A549 (cell line): ENCODE results near the gene LIN9. TPM values are rescaled to one million over a fixed set of nuclear protein-coding genes. Genes with fewer than 3 reads are reported as not detected.

Experiments used
- ATAC-seq, 2 experiments: fragments of 200-7000 bp in 1 of 2; fragments of >200 bp in 1 of 2; cut with Nextera tagmentation in 1 of 2; cut with Tn5 transposase in 1 of 2; 3 replicates each; pipeline versions ENCODE4 v1.8.0 to v1.9.1; 2018 to 2020; ENCODE audit warnings: mild to moderate bottlenecking in 1 of 2, moderate library complexity in 1 of 2
- CTCF ChIA-PET: fragments of 300-600 bp; sonication (Branson Sonifier 250); formaldehyde crosslinking; extraction: SDS; loops from one replicate; lab custom pipeline; 2021; ENCODE audit warnings: antibody characterized with exemption, inconsistent platforms; lab: Yijun Ruan, JAX
- POLR2A ChIA-PET: fragments of 350-600 bp; formaldehyde crosslinking; extraction: SDS; loops from one replicate; lab custom pipeline; 2021; ENCODE audit warnings: antibody characterized with exemption, inconsistent platforms; lab: Yijun Ruan, JAX
- DNase-seq, 2 experiments: peaks; one replicate each; pipeline versions ENCODE4 v3.0.0 to v3.0.0-alpha.2; 2011 to 2016; ENCODE audit warnings: low read depth in 1 of 2, low spot score in 1 of 2
- FAIRE-seq: peaks from 2 replicates; lab custom pipeline; 2011; peaks lifted over from hg19 to GRCh38; lab: Jason Lieb, UNC
- H3K27ac ChIP-seq, 2 experiments: fragments of >200 bp; sonication (Bioruptor Twin); formaldehyde crosslinking; 3 replicates each; pipeline ENCODE4 v1.5.1; 2016 to 2017
- H3K4me1 ChIP-seq: fragments of >200 bp; sonication (Bioruptor Twin); formaldehyde crosslinking; 3 replicates; pipeline ENCODE4 v1.6.1; 2016
- H3K4me2 ChIP-seq: fragments of >200 bp; sonication (Bioruptor Twin); formaldehyde crosslinking; 3 replicates; pipeline ENCODE4 v1.6.1; 2016
- H3K4me3 ChIP-seq: fragments of >200 bp; sonication (Bioruptor Twin); formaldehyde crosslinking; 3 replicates; pipeline ENCODE4 v1.5.1; 2016
- H3K9me3 ChIP-seq: fragments of >200 bp; sonication (Bioruptor Twin); formaldehyde crosslinking; 3 replicates; pipeline ENCODE4 v1.6.1; 2016
- ATOH8 ChIP-seq: fragments of 250-450 bp; sonication (Bioruptor Pico); IDR thresholded peaks from 2 replicates; pipeline ENCODE4 v1.5.0; 2020; ENCODE audit warnings: low read depth, mild to moderate bottlenecking, moderate library complexity
- BCL3 ChIP-seq: fragments of >200 bp; sonication (Bioruptor Twin); formaldehyde crosslinking; IDR thresholded peaks from 3 replicates; pipeline ENCODE4 v1.6.1; 2016
- BHLHE40 ChIP-seq: IDR thresholded peaks from 2 replicates; pipeline ENCODE4 v1.6.1; 2012; ENCODE audit warnings: low read depth, low read length, inconsistent platforms
- EHMT2 ChIP-seq: fragments of 200-600 bp; sonication (generic); IDR thresholded peaks from 2 replicates; pipeline ENCODE4 v1.6.1; 2016; ENCODE audit warnings: antibody characterized with exemption, low read depth, mild to moderate bottlenecking, moderate library complexity
- FOSB ChIP-seq: fragments of 250-450 bp; sonication (Bioruptor Pico); IDR thresholded peaks from 2 replicates; pipeline ENCODE4 v1.5.0; 2020; ENCODE audit warnings: mild to moderate bottlenecking, moderate library complexity
- FOSL2 ChIP-seq, 2 experiments: fragments of 450-650 bp in 1 of 2; fragments of >200 bp in 1 of 2; sonication (Bioruptor Twin) in 1 of 2; formaldehyde crosslinking; IDR thresholded peaks; 2 replicates each; pipeline versions ENCODE4 v1.5.0 to v1.6.1; 2016 to 2020; ENCODE audit warnings: mild to moderate bottlenecking in 1 of 2, moderate library complexity in 1 of 2
- HDAC2 ChIP-seq: fragments of 200-600 bp; sonication (generic); IDR thresholded peaks from 2 replicates; pipeline ENCODE4 v1.6.1; 2016
- HEYL ChIP-seq: fragments of 250-450 bp; sonication (Bioruptor Pico); IDR thresholded peaks from 2 replicates; pipeline ENCODE4 v1.8.0; 2021; ENCODE audit warnings: mild to moderate bottlenecking, moderate library complexity
- HMGXB4 ChIP-seq: fragments of 250-450 bp; sonication (Bioruptor Pico); IDR thresholded peaks from 2 replicates; pipeline ENCODE4 v1.5.0; 2021; ENCODE audit warnings: mild to moderate bottlenecking, moderate library complexity, borderline replicate concordance
- HOXA7 ChIP-seq: fragments of 250-450 bp; sonication (Bioruptor Pico); IDR thresholded peaks from 2 replicates; pipeline ENCODE4 v1.5.0; 2020; ENCODE audit warnings: mild to moderate bottlenecking, moderate library complexity
- HOXB13 ChIP-seq: fragments of 250-450 bp; sonication (Bioruptor Pico); IDR thresholded peaks from 2 replicates; pipeline ENCODE4 v1.5.0; 2020; ENCODE audit warnings: low read depth, mild to moderate bottlenecking, moderate library complexity
- HOXB5 ChIP-seq: fragments of 250-450 bp; sonication (Bioruptor Pico); IDR thresholded peaks from 2 replicates; pipeline ENCODE4 v1.5.0; 2020; ENCODE audit warnings: mild to moderate bottlenecking, moderate library complexity
- KDM5A ChIP-seq: fragments of 200-600 bp; sonication (generic); IDR thresholded peaks from 2 replicates; pipeline ENCODE4 v1.6.1; 2016; ENCODE audit warnings: antibody characterized with exemption, mild to moderate bottlenecking
- MAFK ChIP-seq: fragments of 450-650 bp; IDR thresholded peaks from 2 replicates; pipeline ENCODE4 v1.6.1; 2014; ENCODE audit not compliant: partially characterized antibody
- MAX ChIP-seq: IDR thresholded peaks from 2 replicates; pipeline ENCODE4 v1.6.1; 2012
- NPAS2 ChIP-seq: fragments of 250-450 bp; sonication (Bioruptor Pico); IDR thresholded peaks from 2 replicates; pipeline ENCODE4 v1.8.0; 2022; ENCODE audit warnings: mild to moderate bottlenecking, moderate library complexity, borderline replicate concordance
- PBX3 ChIP-seq: IDR thresholded peaks from 2 replicates; pipeline ENCODE4 v1.6.1; 2012
- PHF8 ChIP-seq: fragments of 200-600 bp; sonication (generic); IDR thresholded peaks from 2 replicates; pipeline ENCODE4 v1.6.1; 2016; ENCODE audit warnings: low read depth, mild to moderate bottlenecking, antibody characterized with exemption, moderate library complexity, borderline replicate concordance
- POLR2AphosphoS2 ChIP-seq: conservative IDR thresholded peaks from 2 replicates; pipeline ENCODE4 v1.6.1; 2012; ENCODE audit warnings: low read length, improper control_type of control experiment, inconsistent platforms
- RNF2 ChIP-seq: fragments of 200-600 bp; sonication (generic); IDR thresholded peaks from 2 replicates; pipeline ENCODE4 v1.6.1; 2016; ENCODE audit warnings: low read depth, mild to moderate bottlenecking, antibody characterized with exemption, moderate library complexity, borderline replicate concordance
- SMC3 ChIP-seq: fragments of >200 bp; sonication (Bioruptor Twin); formaldehyde crosslinking; IDR thresholded peaks from 3 replicates; pipeline ENCODE4 v1.6.1; 2018; ENCODE audit warnings: inconsistent platforms
- TP53 ChIP-seq: fragments of 250-450 bp; sonication (Bioruptor Pico); IDR thresholded peaks from 2 replicates; pipeline ENCODE4 v1.5.0; 2021; ENCODE audit warnings: mild to moderate bottlenecking, moderate library complexity
- ZFP36 ChIP-seq: fragments of 450-650 bp; IDR thresholded peaks from 2 replicates; pipeline ENCODE4 v1.6.1; 2014; ENCODE audit warnings: borderline replicate concordance; ENCODE audit not compliant: partially characterized antibody
- ZNF302 ChIP-seq: fragments of 250-450 bp; sonication (Bioruptor Pico); IDR thresholded peaks from 2 replicates; pipeline ENCODE4 v1.9.0; 2021; ENCODE audit warnings: inconsistent platforms, mild to moderate bottlenecking, moderate library complexity
- WGBS: methylation state at CpG from one replicate; pipeline ENCODE4 v1.1.6; 2017; ENCODE audit errors: missing lambda C conversion rate; 5-methylcytosine and 5-hydroxymethylcytosine counted together
- polyA plus RNA-seq, 4 experiments: library from polyadenylated mRNA; depleted of rRNA in 3 of 4; stranded (reverse); fragments of >200 nt; fragmentation: RNase III in 1 of 4; extraction: RNeasy Plus Mini Kit Qiagen cat#74134 plus additional on column Dnase treatment in 1 of 4; gene quantifications; 2 replicates in 3 of 4; 3 replicates in 1 of 4; pipeline ENCODE4 v1.2.3, GENCODE V29; 2011 to 2017

Gene LIN9
- polyA plus RNA-seq, 2 of the 4 experiments (the other 2 are of a cell fraction) = 8.3 to 14.7 TPM

DNA sequence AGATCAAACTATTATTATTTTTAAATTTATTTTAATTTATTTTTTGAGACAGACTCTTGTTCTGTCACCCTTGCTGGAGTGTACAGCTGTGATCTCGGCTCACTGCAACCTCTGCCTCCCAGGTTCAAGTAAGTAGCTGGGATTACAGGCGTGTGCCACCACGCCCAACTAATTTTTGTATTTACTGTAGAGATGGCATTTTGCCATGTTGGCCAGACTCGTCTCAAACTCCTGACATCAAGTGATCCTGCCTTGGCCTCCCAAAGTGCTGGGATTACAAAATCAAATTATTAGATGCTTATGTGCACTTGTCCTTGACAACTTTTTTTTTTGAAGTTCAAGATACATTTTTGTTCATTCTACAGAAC lies 15.4 kb downstream of the LIN9 start:
- Histone ChIP-seq H3K27ac (no peak overlapping the region), H3K4me1 (peaks cover 8% of the 10 kb centered on the region; the same call in 2 of the 3 replicates), H3K9me3 (no peaks in the 10 kb centered on the region), H3K4me3 (no peak overlapping the region), H3K4me2 (no peak overlapping the region)
- WGBS = 44% methylated on average over 4 of the region's 4 CpGs
- ChIA-PET CTCF (no interaction called here), POLR2A (no interaction called here)
- DNase-seq = no peak
- no peak for ATAC-seq
- no peak for TF ChIP-seq NPAS2 (CRISPR knock-in tag)
- TF ChIP-seq RNF2 = no peak
- TF ChIP-seq HOXA7 (CRISPR knock-in tag) = no peak
- no peak for TF ChIP-seq TP53 (CRISPR knock-in tag)
- TF ChIP-seq FOSB (CRISPR knock-in tag) = no peak
- TF ChIP-seq BCL3 = no peak
- TF ChIP-seq ATOH8 (CRISPR knock-in tag) = no peak
- TF ChIP-seq MAFK = no peak
- no peak for TF ChIP-seq FOSL2 (IDR thresholded peaks at IDR 0.05)
- TF ChIP-seq FOSL2 (CRISPR knock-in tag; IDR thresholded peaks at IDR 0.05) = no peak
- TF ChIP-seq EHMT2 = no peak
- no peak for TF ChIP-seq HDAC2
- TF ChIP-seq PBX3 = no peak
- no peak for TF ChIP-seq HMGXB4 (CRISPR knock-in tag)
- no peak for TF ChIP-seq MAX
- TF ChIP-seq PHF8 = no peak
- no peak for TF ChIP-seq HOXB13 (CRISPR knock-in tag)
- no peak for TF ChIP-seq POLR2AphosphoS2
- no peak for TF ChIP-seq BHLHE40
- TF ChIP-seq ZNF302 (CRISPR knock-in tag) = no peak
- FAIRE-seq = no peak

DNA sequence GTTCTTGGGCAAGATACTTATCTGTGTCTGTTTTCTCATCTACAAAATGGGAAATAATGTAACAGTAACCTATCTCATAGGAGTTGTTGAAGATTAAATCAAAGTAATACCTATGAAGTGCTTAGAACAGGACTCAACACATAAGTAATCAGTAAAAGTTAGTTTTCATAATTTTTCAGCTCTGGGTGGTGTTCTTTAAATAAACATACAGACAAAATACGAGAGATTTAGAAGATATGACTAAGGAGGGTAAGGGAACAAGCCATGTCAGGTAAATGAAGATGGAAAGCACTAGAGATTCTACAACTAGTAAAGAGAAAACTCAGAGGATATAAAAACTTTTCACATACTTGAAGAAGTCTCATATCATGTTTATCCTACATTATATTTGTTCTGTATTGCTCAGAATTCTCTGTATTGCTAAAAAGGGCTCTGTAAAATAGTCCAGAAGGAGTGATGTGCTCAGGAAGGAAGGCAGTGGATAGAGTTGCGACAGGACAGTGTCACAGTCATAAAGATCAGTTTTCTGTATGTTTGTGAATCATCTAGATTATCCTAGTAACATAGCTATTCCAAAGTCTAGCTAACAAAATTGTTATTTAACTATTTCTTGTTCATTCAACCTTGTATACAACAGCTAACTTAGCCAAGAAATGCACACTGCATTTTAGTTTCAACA lies 16.0 kb downstream of the LIN9 start:
- ATAC-seq (no peak), DNase-seq (no peak), FAIRE-seq (peak; percentile 70)
- Histone ChIP-seq H3K27ac (no peak overlapping the region), H3K4me3 (no peak overlapping the region), H3K4me1 (peaks cover 8% of the 10 kb centered on the region; the same call in 2 of the 3 replicates), H3K9me3 (no peaks in the 10 kb centered on the region), H3K4me2 (no peak overlapping the region)
- no peak for TF ChIP-seq HOXB5 (CRISPR knock-in tag)
- no peak for TF ChIP-seq ATOH8 (CRISPR knock-in tag)
- TF ChIP-seq ZFP36 = no peak
- no peak for TF ChIP-seq HEYL
- TF ChIP-seq SMC3 = no peak
- no peak for TF ChIP-seq KDM5A
- TF ChIP-seq BHLHE40 = no peak
- CTCF ChIA-PET = interaction anchor here (1.9 kb wide), 1 partner anchor 168 kb away, joined by 5 read pairs; no protein-coding TSS in a partner anchor
- WGBS = 73% methylated on average over 2 of the region's 2 CpGs
- POLR2A ChIA-PET = no interaction called here
